KMS-11 (cell line): Measurements from ENCODE around the gene POMZP3.
"Not testable (repeated sequence)": the region's sequence is repeated elsewhere in the genome, so short reads cannot be mapped to it uniquely, and the experiment has no call there.

Experiments
- H2AFZ ChIP-seq: fragments of 200-600 bp; sonication (generic); 2 replicates; pipeline ENCODE4 v1.6.1; 2016; ENCODE audit warnings: antibody characterized with exemption, mixed run types, low read depth
- H3K27ac ChIP-seq: fragments of 200-600 bp; sonication (generic); 2 replicates; pipeline ENCODE4 v1.6.1; 2016; ENCODE audit warnings: mild to moderate bottlenecking, mixed run types
- H3K27me3 ChIP-seq: fragments of 200-600 bp; sonication (generic); 2 replicates; pipeline ENCODE4 v1.6.1; 2017; ENCODE audit warnings: mild to moderate bottlenecking, low read depth, mixed run types, moderate library complexity; ENCODE audit not compliant: insufficient read depth
- H3K36me3 ChIP-seq: fragments of 200-600 bp; sonication (generic); 2 replicates; pipeline ENCODE4 v1.6.1; 2017; ENCODE audit warnings: mild to moderate bottlenecking, mixed run types; ENCODE audit not compliant: insufficient read depth
- H3K4me1 ChIP-seq: fragments of 200-600 bp; sonication (generic); 2 replicates; pipeline ENCODE4 v1.6.1; 2016; ENCODE audit warnings: mild to moderate bottlenecking, low read depth, mixed run types; ENCODE audit not compliant: poor library complexity, severe bottlenecking
- H3K4me2 ChIP-seq: fragments of 200-600 bp; sonication (generic); 2 replicates; pipeline ENCODE4 v1.7.0; 2016; ENCODE audit warnings: mild to moderate bottlenecking, mixed run types
- H3K4me3 ChIP-seq: fragments of 200-600 bp; sonication (generic); IDR thresholded peaks from 2 replicates; pipeline ENCODE4 v1.6.1; 2017; ENCODE audit warnings: low read depth, low read length, mixed read lengths; ENCODE audit not compliant: insufficient read depth
- H3K79me2 ChIP-seq: fragments of 200-600 bp; sonication (generic); 2 replicates; pipeline ENCODE4 v1.6.1; 2016; ENCODE audit warnings: low read depth, mixed run types; ENCODE audit not compliant: insufficient read depth
- H3K9ac ChIP-seq: fragments of 200-600 bp; sonication (generic); 2 replicates; pipeline ENCODE4 v1.6.1; 2016; ENCODE audit warnings: mild to moderate bottlenecking, mixed run types
- H4K20me1 ChIP-seq: fragments of 200-600 bp; sonication (generic); 2 replicates; pipeline ENCODE4 v1.6.1; 2016; ENCODE audit warnings: mild to moderate bottlenecking, mixed run types; ENCODE audit not compliant: insufficient read depth
- CTCF ChIP-seq: fragments of 200-600 bp; sonication (generic); conservative IDR thresholded peaks from 2 replicates; pipeline ENCODE4 v1.6.1; 2017; ENCODE audit warnings: low read depth, mild to moderate bottlenecking, antibody characterized with exemption, low read length, moderate library complexity, mixed read lengths

The POMZP3 gene

GRCh38 chr7:76613783-76614182 lies 13.3 kb downstream of the POMZP3 start:
- not testable (repeated sequence) for H3K27ac ChIP-seq, H4K20me1 ChIP-seq, H3K9ac ChIP-seq, H3K36me3 ChIP-seq, H3K4me3 ChIP-seq, H2AFZ ChIP-seq, H3K4me1 ChIP-seq, H3K4me2 ChIP-seq, H3K79me2 ChIP-seq, H3K27me3 ChIP-seq
- 0 out of 2 replicates have a peak, but pooled peaks have one; percentile 12 for TF ChIP-seq CTCF

- not testable (repeated sequence) for H3K27me3 ChIP-seq, H4K20me1 ChIP-seq, H3K4me3 ChIP-seq, H3K27ac ChIP-seq, H3K36me3 ChIP-seq, H3K79me2 ChIP-seq, H3K9ac ChIP-seq, H3K4me2 ChIP-seq, H2AFZ ChIP-seq
- H3K4me1 ChIP-seq: peaks cover 16% of the 10 kb centered on the region
Measured at GRCh38 chr7:76612232-76612631, 14.8 kb downstream of the POMZP3 start.

GRCh38 chr7:76609864-76610263 lies 17.2 kb downstream of the POMZP3 start:
- not testable (repeated sequence) for H3K27me3 ChIP-seq, H3K27ac ChIP-seq, H4K20me1 ChIP-seq, H3K4me2 ChIP-seq, H3K9ac ChIP-seq, H3K36me3 ChIP-seq, H3K79me2 ChIP-seq, H2AFZ ChIP-seq, H3K4me3 ChIP-seq
- H3K4me1 ChIP-seq: peaks cover 30% of the 10 kb centered on the region

- H3K4me3 ChIP-seq, H3K27me3 ChIP-seq, H2AFZ ChIP-seq, H4K20me1 ChIP-seq, H3K79me2 ChIP-seq, H3K36me3 ChIP-seq: not testable (repeated sequence)
- Histone ChIP-seq H3K4me1 (peaks cover 30% of the 10 kb centered on the region), H3K4me2 (peak overlapping the region; percentile 83), H3K9ac (peak overlapping the region; percentile 31; the same call in 1 of the 2 replicates), H3K27ac (peak overlapping the region; percentile 47)
Measured at GRCh38 chr7:76608469-76608868, 18.6 kb downstream of the POMZP3 start.

- not testable (repeated sequence) for H3K9ac ChIP-seq, H3K4me3 ChIP-seq, H3K27me3 ChIP-seq, H2AFZ ChIP-seq, H3K79me2 ChIP-seq, H4K20me1 ChIP-seq, H3K36me3 ChIP-seq
- H3K4me2 ChIP-seq: peak overlapping the region; percentile 82
- peak overlapping the region; percentile 72 for H3K27ac ChIP-seq
- H3K4me1 ChIP-seq: peaks cover 32% of the 10 kb centered on the region
Measured at GRCh38 chr7:76606027-76606426, 21.1 kb downstream of the POMZP3 start.

GRCh38 chr7:76600650-76601049 lies 26.4 kb downstream of the POMZP3 start:
- not testable (repeated sequence) for H3K27me3 ChIP-seq, H3K4me2 ChIP-seq, H3K79me2 ChIP-seq, H4K20me1 ChIP-seq, H3K4me3 ChIP-seq, H3K9ac ChIP-seq, H3K36me3 ChIP-seq, H2AFZ ChIP-seq
- Histone ChIP-seq H3K4me1 (peaks cover 39% of the 10 kb centered on the region), H3K27ac (peak overlapping the region; percentile 66)

GRCh38 chr7:76600116-76600482 lies 27.0 kb downstream of the POMZP3 start:
- not testable (repeated sequence) for H3K9ac ChIP-seq, H3K27me3 ChIP-seq, H3K79me2 ChIP-seq, H3K4me3 ChIP-seq, H4K20me1 ChIP-seq, H3K4me2 ChIP-seq, H2AFZ ChIP-seq, H3K36me3 ChIP-seq
- peak overlapping the region; percentile 66 for H3K27ac ChIP-seq
- peaks cover 39% of the 10 kb centered on the region for H3K4me1 ChIP-seq

- not testable (repeated sequence) for H3K27me3 ChIP-seq, H3K9ac ChIP-seq, H4K20me1 ChIP-seq, H2AFZ ChIP-seq, H3K36me3 ChIP-seq, H3K79me2 ChIP-seq, H3K4me3 ChIP-seq
- Histone ChIP-seq H3K27ac (peak overlapping the region; percentile 77; the same call in 1 of the 2 replicates), H3K4me2 (peak overlapping the region; percentile 47; the same call in 1 of the 2 replicates), H3K4me1 (peaks cover 39% of the 10 kb centered on the region)
Measured at GRCh38 chr7:76598590-76599264, 28.4 kb downstream of the POMZP3 start.

- H3K36me3 ChIP-seq, H3K79me2 ChIP-seq, H3K4me2 ChIP-seq, H3K4me3 ChIP-seq, H3K27me3 ChIP-seq, H2AFZ ChIP-seq, H4K20me1 ChIP-seq, H3K27ac ChIP-seq, H3K9ac ChIP-seq: not testable (repeated sequence)
- peaks cover 39% of the 10 kb centered on the region for H3K4me1 ChIP-seq
Measured at GRCh38 chr7:76597288-76597687, 29.8 kb downstream of the POMZP3 start.

- H3K27me3 ChIP-seq, H4K20me1 ChIP-seq, H3K9ac ChIP-seq, H3K27ac ChIP-seq, H3K4me3 ChIP-seq, H3K4me2 ChIP-seq, H3K36me3 ChIP-seq, H2AFZ ChIP-seq, H3K79me2 ChIP-seq: not testable (repeated sequence)
- H3K4me1 ChIP-seq: peaks cover 17% of the 10 kb centered on the region
Measured at GRCh38 chr7:76592694-76593093, 34.4 kb downstream of the POMZP3 start.
